Stimulated activated CD8-positive, alpha-beta memory T cell treated with anti-CD3 and anti-CD28 coated beads, Interleukin-4, amount 100 ng/mL, for 24 hours (primary cell): ENCODE data around the gene EEFSEC.

Experiments used
- DNase-seq: peaks from one replicate; pipeline ENCODE4 v3.0.0-alpha.2; 2020; ENCODE audit warnings: low read depth

EEFSEC gene

DNA sequence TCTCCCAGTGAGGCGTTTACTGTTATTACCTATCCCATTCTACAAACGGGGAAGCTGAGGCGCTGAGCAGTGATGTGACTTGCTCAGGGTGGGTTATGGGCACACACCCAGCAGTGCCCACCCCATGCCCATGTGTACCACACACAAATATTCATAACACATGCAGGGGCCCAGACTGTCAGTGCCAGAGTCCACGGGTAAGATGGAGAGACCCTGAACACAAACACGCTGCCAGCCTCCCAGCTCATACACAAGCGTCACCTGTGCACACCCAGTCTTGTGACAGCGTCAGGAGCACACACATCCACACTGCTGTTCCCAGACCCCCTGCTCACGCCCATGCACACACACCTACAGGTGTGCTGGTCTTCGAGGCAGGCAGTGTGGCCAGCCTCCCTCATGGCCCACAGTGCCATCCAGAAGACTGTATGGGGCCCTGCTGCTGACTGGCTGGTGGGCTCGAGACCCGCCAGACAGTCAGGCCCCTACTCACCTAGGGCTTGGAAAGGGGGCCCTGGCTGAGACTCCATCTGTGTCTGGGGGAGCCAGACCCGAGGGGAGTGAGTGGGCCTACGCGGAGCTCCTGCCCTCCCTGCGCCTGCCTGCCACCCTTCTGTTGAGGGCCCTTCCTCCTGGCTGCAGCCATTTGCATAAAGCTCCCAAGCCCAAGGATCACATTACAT, 274.0 kb downstream of the EEFSEC start:
- DNase-seq = no peak

- no peak for DNase-seq
Measured at GRCh38 chr3:128427872-128428822, 274.9 kb downstream of the EEFSEC start.

DNA sequence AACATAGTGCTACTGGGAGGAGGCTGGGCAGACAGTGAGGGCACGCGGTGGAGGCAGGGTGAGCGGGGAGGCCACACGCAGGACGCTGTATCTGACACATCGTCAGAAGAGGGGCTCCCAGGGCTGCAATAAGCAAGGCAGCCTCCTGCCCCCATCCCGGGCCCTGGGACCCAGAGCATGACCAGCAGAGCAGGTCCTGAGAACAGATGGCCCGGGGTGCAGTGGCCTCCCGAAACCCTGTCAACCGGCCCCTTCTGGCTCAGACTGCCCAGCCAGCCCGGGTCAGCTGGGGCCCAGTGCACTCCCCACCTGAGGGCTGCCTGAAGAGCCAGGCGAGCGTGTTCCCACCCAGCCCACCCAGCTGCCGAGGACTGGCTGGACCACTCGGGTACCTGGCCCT, 276.0 kb downstream of the EEFSEC start:
- DNase-seq = no peak

DNA sequence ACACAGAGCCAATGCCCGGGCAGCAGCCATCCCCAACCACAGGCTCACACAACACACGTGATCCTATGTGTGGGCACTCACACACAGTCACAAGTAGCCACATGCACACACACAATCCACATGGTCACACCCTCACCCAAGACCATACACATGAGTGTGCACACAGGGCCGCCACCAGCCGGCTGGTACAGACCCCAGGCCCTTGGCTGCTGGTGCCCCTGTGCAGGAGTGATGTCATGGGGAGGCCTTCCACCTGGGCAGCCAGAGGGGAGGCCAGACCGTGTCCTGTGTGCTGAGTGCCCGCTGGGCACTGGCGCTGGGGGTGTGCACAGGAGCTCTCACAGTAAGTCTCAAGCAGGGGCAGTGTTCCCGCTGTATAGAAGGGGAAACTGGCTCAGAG, 276.5 kb downstream of the EEFSEC start:
- no peak for DNase-seq

DNA sequence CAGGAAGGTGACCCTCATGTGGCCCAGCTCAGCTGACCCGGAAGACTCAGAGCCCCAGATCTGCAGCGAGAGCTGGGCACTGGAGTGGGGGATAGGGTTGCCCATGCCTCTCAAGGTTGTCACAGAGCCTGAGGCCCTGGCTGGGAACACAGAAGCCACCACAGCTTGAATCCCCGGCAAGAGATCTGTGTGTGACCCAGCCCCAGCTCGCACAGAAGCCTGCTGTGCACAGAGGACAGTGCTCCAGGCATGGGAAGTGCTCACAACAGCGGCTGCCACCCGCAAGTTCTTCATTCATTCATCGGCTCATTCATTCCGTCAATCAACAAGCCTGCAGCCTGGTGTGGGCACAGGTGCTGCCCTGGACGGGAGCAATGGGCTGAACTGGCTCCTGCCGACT, 277.0 kb downstream of the EEFSEC start:
- DNase-seq = no peak

- no peak for DNase-seq
Measured at GRCh38 chr3:128430731-128431130, 277.4 kb downstream of the EEFSEC start.

DNA sequence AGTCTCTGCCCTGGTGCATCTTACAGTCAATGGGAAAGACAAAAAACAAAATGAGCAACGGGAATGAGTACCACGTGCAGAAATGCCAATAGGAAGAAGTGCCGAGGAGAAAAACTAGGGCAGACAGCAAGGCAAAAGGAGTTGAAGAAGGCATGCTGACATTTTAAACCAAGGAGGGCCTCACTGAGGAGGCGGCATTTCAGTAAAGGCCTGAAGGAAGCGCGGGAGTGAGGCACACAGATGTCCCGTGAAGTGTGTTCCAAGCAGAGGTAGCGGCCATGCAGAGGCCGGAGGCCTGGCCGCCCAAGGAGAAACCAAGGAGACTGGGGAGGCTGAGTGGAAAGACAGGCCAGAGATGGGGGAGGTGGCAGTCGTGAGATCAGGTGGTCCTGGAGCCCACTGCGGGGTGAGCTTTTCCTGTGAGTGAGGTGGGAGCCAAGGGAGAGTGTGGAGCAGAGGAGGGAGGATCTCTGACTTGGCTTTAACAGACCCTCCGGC, 278.6 kb downstream of the EEFSEC start:
- no peak for DNase-seq

GRCh38 chr3:128432301-128432970, 279.2 kb downstream of the EEFSEC start:
- DNase-seq = no peak

- no peak for DNase-seq
Measured at GRCh38 chr3:128432971-128433836, 279.9 kb downstream of the EEFSEC start.

- no peak for DNase-seq
Measured at GRCh38 chr3:128433837-128434165, 280.5 kb downstream of the EEFSEC start.

GRCh38 chr3:128434524-128434923, 281.2 kb downstream of the EEFSEC start:
- DNase-seq = no peak

DNA sequence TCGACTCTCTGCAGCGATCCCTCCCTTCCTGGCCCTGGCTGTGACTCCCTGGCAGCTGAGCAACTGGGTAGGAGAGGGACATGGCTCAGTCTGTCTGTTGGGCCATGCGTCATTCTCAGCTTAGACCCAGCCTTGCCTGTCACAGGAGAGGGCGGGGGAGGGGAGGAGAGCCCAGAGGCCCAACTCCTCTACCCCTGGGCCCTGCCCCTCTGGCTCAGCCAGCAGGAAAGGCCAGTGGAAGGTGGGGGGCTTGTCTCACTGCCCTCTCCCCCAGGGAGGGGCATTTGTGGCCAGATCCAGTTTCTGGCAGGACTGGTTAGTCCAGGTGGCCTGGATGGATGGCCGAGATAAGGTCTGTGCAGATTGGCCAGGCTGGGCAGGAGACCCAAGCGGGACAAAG, 281.8 kb downstream of the EEFSEC start:
- DNase-seq = no peak

- no peak for DNase-seq
Measured at GRCh38 chr3:128435561-128435960, 282.3 kb downstream of the EEFSEC start.

DNA sequence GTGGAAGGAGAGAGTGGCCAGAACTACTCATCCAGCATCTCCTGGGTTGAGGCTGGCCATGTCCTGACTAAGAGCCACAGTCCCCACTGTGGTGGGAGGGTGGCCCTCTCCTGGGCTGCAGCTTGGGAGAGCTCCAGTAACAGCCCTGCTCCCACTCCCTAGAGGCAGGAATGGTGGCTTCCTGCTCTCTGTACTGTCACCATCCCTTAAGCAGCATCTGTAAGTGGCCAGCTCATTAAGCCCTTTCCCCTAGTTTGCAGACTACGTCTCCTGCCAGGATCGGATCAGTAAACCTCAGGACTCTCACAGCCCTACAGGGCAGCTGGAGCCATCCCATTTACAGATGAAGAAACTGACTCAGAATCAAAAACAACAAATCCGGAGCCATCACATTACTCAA, 282.9 kb downstream of the EEFSEC start:
- DNase-seq = no peak

GRCh38 chr3:128438488-128439072, 285.3 kb downstream of the EEFSEC start:
- DNase-seq = no peak

- DNase-seq = no peak
Measured at GRCh38 chr3:128439226-128439625, 285.9 kb downstream of the EEFSEC start.

DNA sequence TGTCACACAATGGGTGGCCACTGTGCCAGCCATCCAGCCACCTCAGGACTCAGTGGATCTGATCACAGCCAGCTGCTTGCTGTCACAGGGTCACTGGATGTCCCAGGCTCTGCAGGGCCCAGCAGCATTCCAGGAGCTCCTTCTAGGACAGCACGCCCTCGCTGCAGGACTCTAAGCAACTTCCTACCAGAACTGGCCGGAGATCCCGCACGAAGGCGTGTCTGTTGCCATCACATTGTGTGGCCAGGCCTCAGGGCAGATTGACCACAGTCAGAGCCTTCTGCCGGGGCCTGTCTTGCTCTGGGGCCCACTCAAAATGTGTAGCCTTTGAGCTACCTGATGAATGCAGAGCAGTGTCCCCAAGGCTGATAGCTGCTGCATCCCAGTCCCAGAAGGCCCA, 288.8 kb downstream of the EEFSEC start:
- no peak for DNase-seq

DNA sequence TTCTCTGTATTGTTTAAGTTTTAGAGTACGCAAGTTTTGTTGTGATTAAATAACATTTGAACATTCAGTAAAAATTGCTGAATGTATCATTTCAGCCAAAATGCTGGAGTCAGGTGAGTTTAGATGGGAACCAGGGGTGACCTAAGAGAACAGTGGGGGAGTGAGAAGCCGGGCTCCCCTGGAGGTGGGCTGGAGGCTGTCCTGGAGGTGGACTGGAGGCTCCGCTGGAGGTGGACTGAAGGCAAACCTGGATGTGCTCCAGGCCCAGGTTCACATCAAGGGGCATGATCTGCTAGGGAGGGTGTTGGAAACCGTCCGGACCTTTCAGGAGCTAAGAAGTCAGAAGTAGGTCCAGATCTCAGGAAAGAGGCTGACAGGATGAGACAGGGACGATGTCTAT, 289.7 kb downstream of the EEFSEC start:
- DNase-seq = no peak

- no peak for DNase-seq
Measured at GRCh38 chr3:128443771-128444170, 290.5 kb downstream of the EEFSEC start.

- DNase-seq = no peak
Measured at GRCh38 chr3:128445357-128445756, 292.1 kb downstream of the EEFSEC start.

DNA sequence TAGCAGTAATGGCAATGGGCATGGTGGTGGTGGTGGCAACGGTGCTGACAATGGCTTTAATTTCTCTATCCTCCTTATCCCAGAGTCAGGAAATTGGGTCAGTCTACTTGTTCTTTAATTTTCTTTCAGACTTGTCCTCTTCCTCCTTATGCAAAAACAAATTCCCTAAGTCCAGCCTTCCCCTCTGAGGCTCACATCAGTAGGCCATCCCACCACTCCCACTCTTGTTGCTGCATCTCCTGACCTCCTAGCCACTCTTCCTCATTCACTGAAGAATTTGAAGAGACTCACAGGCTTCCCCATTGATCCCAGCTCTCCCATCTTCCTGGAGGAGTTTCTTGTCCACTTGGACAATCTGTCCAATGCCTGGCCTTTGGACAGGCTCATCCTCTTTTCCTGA, 293.5 kb downstream of the EEFSEC start:
- DNase-seq = no peak
